ENCODE data around the gene ITGB2.

ITGB2 gene

GRCh38 chr21:44896561-44897286 is 24.0 kb downstream of the ITGB2 start:
- H3K4me1 ChIP-seq (ENCODE audit: control insufficient read depth, insufficient read depth, low read length, poor library complexity, severe bottlenecking), result peaks cover 6% of the 10 kb centered on the region

GRCh38 chr21:44895859-44896258 is 24.8 kb downstream of the ITGB2 start:
- peaks cover 65% of the 10 kb centered on the region for H3K36me3 ChIP-seq (ENCODE audit: control insufficient read depth, insufficient read depth, low read length)
- peak overlapping the region; percentile 3 for H3K27ac ChIP-seq (ENCODE audit: insufficient read depth, low read length, poor library complexity, severe bottlenecking)
- peaks cover 6% of the 10 kb centered on the region for H3K4me1 ChIP-seq (ENCODE audit: control insufficient read depth, insufficient read depth, low read length, poor library complexity, severe bottlenecking)
- H3K4me3 ChIP-seq (ENCODE audit: insufficient read depth, low read depth, low read length, poor library complexity, severe bottlenecking), result no peak overlapping the region
- no peaks in the 10 kb centered on the region for H3K27me3 ChIP-seq (replicated peaks; ENCODE audit: control insufficient read depth, insufficient read depth, low read length, poor library complexity, severe bottlenecking)
- H3K9me3 ChIP-seq (ENCODE audit: control insufficient read depth, low read length), result no peaks in the 10 kb centered on the region
- DNase-seq, result no peak

More at GRCh38 chr21:44896561-44897286, 24.0 kb downstream of the ITGB2 start:
- no peaks in the 10 kb centered on the region for H3K9me3 ChIP-seq (ENCODE audit: control insufficient read depth, low read length)
- H3K27ac ChIP-seq (ENCODE audit: insufficient read depth, low read length, poor library complexity, severe bottlenecking), result no peak overlapping the region
- no peak overlapping the region for H3K4me3 ChIP-seq (ENCODE audit: insufficient read depth, low read depth, low read length, poor library complexity, severe bottlenecking)
- peaks cover 65% of the 10 kb centered on the region for H3K36me3 ChIP-seq (ENCODE audit: control insufficient read depth, insufficient read depth, low read length)
- H3K27me3 ChIP-seq (replicated peaks; ENCODE audit: control insufficient read depth, insufficient read depth, low read length, poor library complexity, severe bottlenecking), result no peaks in the 10 kb centered on the region
- DNase-seq, result no peak

- Histone ChIP-seq H3K27me3 (replicated peaks; ENCODE audit: control insufficient read depth, insufficient read depth, low read length, poor library complexity, severe bottlenecking) (no peaks in the 10 kb centered on the region), H3K4me3 (ENCODE audit: insufficient read depth, low read depth, low read length, poor library complexity, severe bottlenecking) (no peak overlapping the region), H3K4me1 (ENCODE audit: control insufficient read depth, insufficient read depth, low read length, poor library complexity, severe bottlenecking) (peaks cover 6% of the 10 kb centered on the region), H3K27ac (ENCODE audit: insufficient read depth, low read length, poor library complexity, severe bottlenecking) (no peak overlapping the region), H3K36me3 (ENCODE audit: control insufficient read depth, insufficient read depth, low read length) (peaks cover 65% of the 10 kb centered on the region), H3K9me3 (ENCODE audit: control insufficient read depth, low read length) (no peaks in the 10 kb centered on the region)
- no peak for DNase-seq
Observed at GRCh38 chr21:44894687-44895302, 25.9 kb downstream of the ITGB2 start.

GRCh38 chr21:44893948-44894656 is 26.6 kb downstream of the ITGB2 start:
- no peak overlapping the region for H3K4me3 ChIP-seq (ENCODE audit: insufficient read depth, low read depth, low read length, poor library complexity, severe bottlenecking)
- H3K9me3 ChIP-seq (ENCODE audit: control insufficient read depth, low read length), result no peaks in the 10 kb centered on the region
- no peak for DNase-seq
- H3K27me3 ChIP-seq (replicated peaks; ENCODE audit: control insufficient read depth, insufficient read depth, low read length, poor library complexity, severe bottlenecking), result no peaks in the 10 kb centered on the region
- peaks cover 65% of the 10 kb centered on the region for H3K36me3 ChIP-seq (ENCODE audit: control insufficient read depth, insufficient read depth, low read length)
- peaks cover 6% of the 10 kb centered on the region for H3K4me1 ChIP-seq (ENCODE audit: control insufficient read depth, insufficient read depth, low read length, poor library complexity, severe bottlenecking)
- H3K27ac ChIP-seq (ENCODE audit: insufficient read depth, low read length, poor library complexity, severe bottlenecking), result no peak overlapping the region

GRCh38 chr21:44893278-44893556 is 27.5 kb downstream of the ITGB2 start:
- Histone ChIP-seq H3K27me3 (replicated peaks; ENCODE audit: control insufficient read depth, insufficient read depth, low read length, poor library complexity, severe bottlenecking) (no peaks in the 10 kb centered on the region), H3K9me3 (ENCODE audit: control insufficient read depth, low read length) (no peaks in the 10 kb centered on the region), H3K36me3 (ENCODE audit: control insufficient read depth, insufficient read depth, low read length) (peaks cover 65% of the 10 kb centered on the region), H3K27ac (ENCODE audit: insufficient read depth, low read length, poor library complexity, severe bottlenecking) (no peak overlapping the region), H3K4me3 (ENCODE audit: insufficient read depth, low read depth, low read length, poor library complexity, severe bottlenecking) (no peak overlapping the region), H3K4me1 (ENCODE audit: control insufficient read depth, insufficient read depth, low read length, poor library complexity, severe bottlenecking) (peaks cover 6% of the 10 kb centered on the region)
- no peak for DNase-seq

GRCh38 chr21:44892536-44893277 is 28.0 kb downstream of the ITGB2 start:
- Histone ChIP-seq H3K4me3 (ENCODE audit: insufficient read depth, low read depth, low read length, poor library complexity, severe bottlenecking) (no peak overlapping the region), H3K9me3 (ENCODE audit: control insufficient read depth, low read length) (no peaks in the 10 kb centered on the region), H3K4me1 (ENCODE audit: control insufficient read depth, insufficient read depth, low read length, poor library complexity, severe bottlenecking) (peaks cover 6% of the 10 kb centered on the region), H3K36me3 (ENCODE audit: control insufficient read depth, insufficient read depth, low read length) (peaks cover 65% of the 10 kb centered on the region), H3K27me3 (replicated peaks; ENCODE audit: control insufficient read depth, insufficient read depth, low read length, poor library complexity, severe bottlenecking) (no peaks in the 10 kb centered on the region), H3K27ac (ENCODE audit: insufficient read depth, low read length, poor library complexity, severe bottlenecking) (peak overlapping the region; percentile 21)
- peak; percentile 53 to 63 (median 62) for DNase-seq

GRCh38 chr21:44892095-44892494 is 28.6 kb downstream of the ITGB2 start:
- Histone ChIP-seq H3K9me3 (ENCODE audit: control insufficient read depth, low read length) (no peaks in the 10 kb centered on the region), H3K27me3 (replicated peaks; ENCODE audit: control insufficient read depth, insufficient read depth, low read length, poor library complexity, severe bottlenecking) (no peaks in the 10 kb centered on the region), H3K4me1 (ENCODE audit: control insufficient read depth, insufficient read depth, low read length, poor library complexity, severe bottlenecking) (peaks cover 6% of the 10 kb centered on the region), H3K27ac (ENCODE audit: insufficient read depth, low read length, poor library complexity, severe bottlenecking) (peak overlapping the region; percentile 21), H3K4me3 (ENCODE audit: insufficient read depth, low read depth, low read length, poor library complexity, severe bottlenecking) (no peak overlapping the region), H3K36me3 (ENCODE audit: control insufficient read depth, insufficient read depth, low read length) (peaks cover 66% of the 10 kb centered on the region)
- DNase-seq, result no peak

- peaks cover 6% of the 10 kb centered on the region for H3K4me1 ChIP-seq (ENCODE audit: control insufficient read depth, insufficient read depth, low read length, poor library complexity, severe bottlenecking)
- H3K27me3 ChIP-seq (replicated peaks; ENCODE audit: control insufficient read depth, insufficient read depth, low read length, poor library complexity, severe bottlenecking), result no peaks in the 10 kb centered on the region
- no peaks in the 10 kb centered on the region for H3K9me3 ChIP-seq (ENCODE audit: control insufficient read depth, low read length)
- no peak overlapping the region for H3K4me3 ChIP-seq (ENCODE audit: insufficient read depth, low read depth, low read length, poor library complexity, severe bottlenecking)
- peak overlapping the region; percentile 15 for H3K27ac ChIP-seq (ENCODE audit: insufficient read depth, low read length, poor library complexity, severe bottlenecking)
- peaks cover 67% of the 10 kb centered on the region for H3K36me3 ChIP-seq (ENCODE audit: control insufficient read depth, insufficient read depth, low read length)
- DNase-seq, result no peak
Observed at GRCh38 chr21:44891631-44892031, 29.1 kb downstream of the ITGB2 start.

GRCh38 chr21:44890961-44891541 is 29.6 kb downstream of the ITGB2 start:
- no peak for DNase-seq
- Histone ChIP-seq H3K36me3 (ENCODE audit: control insufficient read depth, insufficient read depth, low read length) (peaks cover 71% of the 10 kb centered on the region), H3K4me3 (ENCODE audit: insufficient read depth, low read depth, low read length, poor library complexity, severe bottlenecking) (no peak overlapping the region), H3K27ac (ENCODE audit: insufficient read depth, low read length, poor library complexity, severe bottlenecking) (peak overlapping the region; percentile 4), H3K4me1 (ENCODE audit: control insufficient read depth, insufficient read depth, low read length, poor library complexity, severe bottlenecking) (peaks cover 6% of the 10 kb centered on the region), H3K27me3 (replicated peaks; ENCODE audit: control insufficient read depth, insufficient read depth, low read length, poor library complexity, severe bottlenecking) (no peaks in the 10 kb centered on the region), H3K9me3 (ENCODE audit: control insufficient read depth, low read length) (no peaks in the 10 kb centered on the region)
